ENCODE measurements around the gene PICK1. TPM values are rescaled to one million over a fixed set of nuclear protein-coding genes. Genes with fewer than 3 reads are reported as not detected.

Gene PICK1
- total RNA-seq, 2 experiments from 2014 or later = 18.2 to 19.5 TPM

DNA sequence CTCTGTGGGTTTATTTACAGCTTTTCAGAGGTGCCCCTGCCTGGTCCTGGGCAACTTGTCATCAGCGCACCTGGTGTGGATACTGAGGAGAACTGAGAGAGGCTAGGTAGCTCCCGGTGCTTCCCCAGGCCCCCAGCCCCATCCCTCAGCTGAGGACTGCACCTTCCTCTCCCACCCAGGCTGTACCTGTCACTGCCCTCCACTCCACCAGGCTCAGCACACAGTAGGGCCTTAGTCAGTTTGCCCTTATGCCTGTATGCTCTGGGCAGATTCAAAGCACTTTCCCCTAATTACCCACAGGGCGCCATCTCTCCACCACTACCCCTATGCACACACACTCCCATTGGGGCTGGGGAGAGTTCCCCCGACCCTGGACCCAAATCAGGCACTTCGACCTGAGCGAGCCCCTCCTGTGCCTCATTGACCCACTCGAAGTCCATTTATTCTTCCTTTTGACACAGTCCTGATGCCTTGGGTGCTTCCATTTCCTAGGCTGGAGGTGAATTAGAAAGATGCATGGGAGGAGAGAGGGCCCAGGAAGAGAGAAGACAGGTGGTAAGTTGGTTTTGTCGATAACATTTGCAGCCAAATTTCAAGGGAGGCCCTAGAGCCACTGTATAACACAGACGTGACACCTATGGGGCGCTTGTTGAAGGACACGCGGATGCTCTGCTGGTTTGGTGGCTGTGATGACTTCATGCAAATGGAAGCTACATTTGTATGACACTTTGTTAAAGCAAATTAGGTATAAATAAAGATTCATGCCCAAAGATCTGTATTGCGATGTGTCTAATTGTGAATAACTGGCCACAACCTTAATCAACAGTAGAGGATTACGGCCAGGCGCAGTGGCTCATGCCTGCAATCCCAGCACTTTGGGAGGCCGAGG lies 13.8 kb upstream of the PICK1 start:
- CTCF ChIA-PET = interaction anchor here (1.1 to 1.2 kb wide), 2 partner anchors 9 kb away, joined by 4 read pairs; no protein-coding TSS in a partner anchor
- POLR2A ChIA-PET = no interaction called here

DNA sequence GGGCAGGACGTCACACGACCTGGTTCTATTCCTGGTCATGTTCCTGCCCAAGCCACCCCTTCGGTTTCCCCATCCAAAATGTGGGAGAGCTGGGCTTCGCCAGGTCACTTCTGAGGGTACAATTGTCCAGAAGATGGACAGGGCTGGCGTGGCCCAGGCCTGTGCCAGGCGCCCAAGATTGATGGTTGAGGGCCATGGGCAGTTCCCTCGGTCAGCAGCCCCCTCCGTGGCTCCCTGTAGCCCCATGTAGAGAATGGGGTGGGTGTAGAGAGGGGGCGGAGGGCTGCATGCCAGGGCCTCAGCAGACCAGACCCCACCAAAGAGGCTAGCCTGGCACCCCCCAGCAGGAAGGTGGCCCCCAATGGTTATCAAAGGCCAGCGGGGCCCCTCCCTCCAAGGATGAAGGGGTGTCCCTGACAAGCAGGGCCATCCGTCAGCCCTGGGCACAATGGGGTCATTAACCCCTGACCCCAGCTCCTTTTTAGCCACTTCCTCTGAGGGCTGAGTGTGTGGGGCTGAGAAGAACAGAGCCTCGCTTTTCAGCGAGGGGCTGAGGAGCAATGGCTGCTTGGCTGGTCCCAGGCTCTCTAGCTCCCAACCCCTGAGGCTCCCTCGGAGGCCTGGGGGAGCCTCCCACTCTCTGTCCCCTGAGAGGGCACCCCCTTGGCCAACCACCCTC lies 11.0 kb upstream of the PICK1 start:
- CTCF ChIA-PET = no interaction called here
- POLR2A ChIA-PET = no interaction called here

DNA sequence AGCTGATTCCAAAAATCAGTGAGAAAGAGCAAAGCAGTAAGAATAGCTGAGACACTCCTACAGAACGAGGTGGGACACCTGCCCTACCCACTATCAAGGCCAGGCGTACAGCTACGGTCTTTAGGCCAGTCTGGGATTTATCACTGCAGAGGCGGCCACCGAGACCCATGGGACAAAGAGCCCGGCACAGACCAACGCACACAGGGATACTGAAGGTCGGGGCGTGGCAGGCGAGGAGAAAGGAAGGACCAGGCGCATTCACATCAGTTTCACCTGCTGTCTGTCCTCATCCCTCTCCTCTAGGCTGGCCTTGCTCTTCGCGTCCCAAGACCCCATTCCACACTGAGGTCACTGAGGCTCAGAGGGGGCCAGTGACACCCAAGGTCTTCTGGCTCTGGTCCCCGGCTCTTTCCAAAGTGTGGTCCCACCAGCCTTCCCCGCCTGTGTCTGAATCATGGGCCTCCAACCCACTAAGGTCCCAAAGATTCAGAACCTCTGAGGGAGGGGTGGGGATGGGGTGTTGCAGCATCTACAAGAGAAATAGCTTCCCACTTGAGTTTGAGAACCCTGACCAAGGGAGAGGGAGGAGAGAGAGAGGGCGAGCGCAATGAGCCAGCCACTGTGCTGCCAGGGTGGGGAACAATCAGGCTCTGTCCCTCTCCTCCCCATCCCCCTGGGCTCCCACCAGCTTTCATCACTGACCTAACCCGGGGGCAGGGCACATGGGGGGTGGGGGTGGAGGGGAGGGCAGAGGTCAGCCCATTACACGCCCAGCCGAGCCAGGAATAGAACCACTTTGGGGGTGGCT lies 7.2 kb upstream of the PICK1 start:
- POLR2A ChIA-PET = no interaction called here
- CTCF ChIA-PET = no interaction called here

DNA sequence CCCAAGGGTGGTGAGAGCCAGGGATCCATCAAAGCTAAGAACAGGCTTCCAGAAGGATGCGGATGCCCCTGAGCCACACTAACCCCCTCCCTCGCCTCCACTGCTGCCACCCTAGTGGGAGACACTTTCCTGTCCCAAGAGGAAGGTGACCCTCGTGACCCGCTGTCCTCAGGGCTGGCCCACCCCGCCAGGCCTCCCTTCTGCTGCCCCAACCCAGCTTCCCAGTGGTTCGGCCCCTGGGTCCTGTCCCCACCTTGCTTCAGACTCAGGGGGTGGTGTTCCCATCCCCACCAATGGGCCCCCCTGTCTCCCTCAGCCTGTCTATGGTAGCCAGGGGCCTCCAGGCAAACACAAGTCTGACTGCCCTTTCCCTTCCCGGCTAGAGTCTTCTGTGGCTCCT lies 6.5 kb upstream of the PICK1 start:
- CTCF ChIA-PET = no interaction called here
- POLR2A ChIA-PET = no interaction called here

DNA sequence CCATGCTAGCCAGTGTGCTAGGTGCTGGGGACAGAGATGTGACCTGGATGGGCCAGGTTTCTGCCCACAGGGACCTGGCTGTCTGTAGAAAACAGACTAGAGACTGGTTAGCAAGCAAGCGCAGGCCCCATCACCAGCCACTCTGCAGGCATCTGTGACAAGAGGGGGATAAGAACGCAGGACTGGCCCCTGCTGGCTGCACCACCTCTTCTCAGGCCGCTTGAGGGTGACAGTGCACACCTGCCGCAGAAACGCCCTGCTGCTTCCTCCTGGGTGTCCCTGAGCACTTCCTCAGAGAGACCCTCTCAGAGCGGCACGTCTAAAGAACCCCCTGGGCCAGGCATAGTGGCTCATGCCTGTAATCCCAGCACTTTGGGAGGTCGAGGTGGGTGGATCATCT lies 5.9 kb upstream of the PICK1 start:
- ChIA-PET CTCF (interaction anchor here (0.9 to 1.6 kb wide), 4 partner anchors 14 to 363 kb away, joined by 3 to 4 read pairs (median 4); no protein-coding TSS in a partner anchor), POLR2A (no interaction called here)

DNA sequence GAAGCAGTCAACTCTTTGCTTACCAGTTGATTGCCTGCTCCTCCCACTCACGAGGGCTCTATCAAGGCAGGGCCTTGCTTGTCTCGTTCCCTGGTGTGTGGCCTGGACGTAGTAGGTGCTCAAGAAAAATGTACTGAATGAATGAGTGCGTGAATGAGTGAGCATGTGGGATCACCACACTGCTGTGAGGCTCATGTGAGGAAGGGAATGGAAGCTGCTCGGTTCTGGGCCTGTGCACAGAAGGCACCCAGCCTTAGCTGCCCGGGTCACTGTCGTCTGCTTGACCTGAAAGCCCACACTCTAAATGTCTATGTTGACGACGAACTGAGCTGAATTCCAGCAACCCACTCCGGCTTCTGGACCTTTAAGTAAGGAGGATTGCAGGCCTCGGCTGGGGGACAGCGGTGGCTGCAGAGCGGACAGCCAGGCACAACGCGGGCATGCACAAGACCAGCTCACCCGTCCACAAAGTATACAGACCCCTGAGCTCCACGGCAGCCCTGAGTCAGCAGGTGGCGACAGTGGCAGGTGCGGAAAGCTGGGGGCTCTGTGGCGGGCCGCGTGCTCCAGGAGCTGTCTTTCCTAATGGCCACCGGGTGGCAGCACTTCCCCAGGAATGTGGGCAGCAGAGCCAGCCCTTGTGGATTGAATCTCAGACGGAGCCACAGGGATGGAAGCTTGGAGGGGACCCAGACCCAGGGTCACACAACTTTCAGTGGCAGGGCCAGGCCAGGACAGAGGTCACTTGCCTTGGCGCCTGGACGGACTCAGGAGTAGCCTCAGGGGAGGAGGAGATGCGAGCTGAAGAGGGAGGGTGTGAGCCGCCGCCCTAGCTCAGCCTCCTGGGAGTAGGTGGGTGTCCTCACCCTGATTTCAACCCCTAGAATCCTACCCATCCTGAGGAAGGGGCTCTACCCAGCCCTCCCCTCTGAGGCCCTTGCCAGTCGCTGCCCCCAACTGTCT lies 5.0 kb upstream of the PICK1 start:
- ChIA-PET CTCF (interaction anchor here (0.6 to 1.6 kb wide), 32 partner anchors 8 to 673 kb away, joined by 3 to 10 read pairs (median 4); partner anchors contain the start of genes PLA2G6 and TOMM22), POLR2A (no interaction called here)

DNA sequence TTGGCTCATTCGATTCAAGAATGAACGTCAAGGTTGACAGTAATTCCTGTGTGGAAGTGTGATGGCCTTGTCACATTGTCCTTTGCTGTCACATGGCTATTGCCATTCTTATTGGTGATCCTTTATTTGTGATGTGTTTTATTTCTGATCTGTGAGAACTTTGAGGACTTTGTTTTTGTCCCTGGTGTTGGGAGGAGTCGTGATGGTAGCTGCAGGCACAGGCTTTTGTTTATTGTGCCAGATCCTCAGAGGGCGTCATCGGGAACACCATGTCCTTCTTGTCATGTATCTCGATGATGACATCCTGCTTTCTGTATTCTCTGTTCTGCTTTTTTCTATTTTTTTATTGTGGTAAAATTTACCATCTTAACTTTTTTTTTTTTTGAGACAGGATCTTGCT lies 5.6 kb downstream of the PICK1 start:
- CTCF ChIA-PET = no interaction called here
- POLR2A ChIA-PET = no interaction called here

DNA sequence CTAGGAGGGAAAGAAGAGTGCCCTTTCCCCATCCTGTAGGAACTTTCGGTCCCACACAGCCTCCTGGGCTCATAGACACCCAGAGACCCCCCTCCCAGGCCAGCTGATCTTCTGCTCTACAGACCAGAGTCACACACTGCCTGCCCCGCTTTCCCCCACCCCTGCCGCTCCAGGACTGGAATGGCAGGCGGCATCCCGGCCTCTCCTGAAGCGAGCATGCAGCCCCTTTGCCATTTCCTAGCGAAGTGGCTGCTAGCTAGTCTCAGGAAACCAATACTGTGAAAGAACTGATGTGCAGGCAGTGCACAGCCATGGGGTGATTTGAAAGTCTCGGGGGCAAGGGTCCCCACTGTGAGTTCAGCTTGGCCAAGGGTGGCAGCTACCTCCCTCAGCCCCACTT lies 8.3 kb downstream of the PICK1 start:
- ChIA-PET POLR2A (no interaction called here), CTCF (interaction anchor here (1.6 kb wide), 1 partner anchor 13 kb away, joined by 5 read pairs; no protein-coding TSS in a partner anchor)

DNA sequence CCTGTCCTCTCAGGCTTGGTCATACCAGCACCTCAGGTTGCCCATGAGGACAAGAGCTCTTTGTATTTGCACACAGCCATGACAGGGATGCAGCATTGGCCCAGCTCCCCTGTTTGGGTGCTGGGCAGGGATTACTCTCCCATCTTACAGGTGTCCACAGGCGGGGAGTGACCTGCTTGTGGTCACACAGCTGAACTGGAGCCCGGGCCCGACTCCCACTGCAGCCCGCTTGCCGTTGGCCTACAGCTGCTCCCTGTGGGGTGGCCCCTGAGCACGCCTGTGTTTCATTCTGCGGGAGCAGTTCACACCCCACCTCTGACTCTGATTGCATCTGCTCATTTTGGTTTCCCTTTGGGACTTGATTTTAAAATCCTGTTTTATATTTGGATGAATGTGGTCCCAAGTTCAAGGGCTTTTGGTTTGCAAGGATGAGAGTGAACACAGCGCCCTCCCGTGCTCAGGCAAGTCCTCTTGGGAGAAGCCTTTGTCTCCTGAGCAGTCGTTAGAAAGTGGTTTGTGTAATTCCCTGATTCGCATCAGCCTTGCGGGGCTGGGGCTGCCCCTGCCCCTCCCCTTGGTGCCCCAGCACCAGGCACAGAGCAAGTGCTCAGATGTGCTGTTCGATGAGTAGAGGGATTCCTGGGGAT lies 9.3 kb downstream of the PICK1 start:
- ChIA-PET CTCF (interaction anchor here (1.6 kb wide), 1 partner anchor 14 kb away, joined by 5 read pairs; no protein-coding TSS in a partner anchor), POLR2A (no interaction called here)

DNA sequence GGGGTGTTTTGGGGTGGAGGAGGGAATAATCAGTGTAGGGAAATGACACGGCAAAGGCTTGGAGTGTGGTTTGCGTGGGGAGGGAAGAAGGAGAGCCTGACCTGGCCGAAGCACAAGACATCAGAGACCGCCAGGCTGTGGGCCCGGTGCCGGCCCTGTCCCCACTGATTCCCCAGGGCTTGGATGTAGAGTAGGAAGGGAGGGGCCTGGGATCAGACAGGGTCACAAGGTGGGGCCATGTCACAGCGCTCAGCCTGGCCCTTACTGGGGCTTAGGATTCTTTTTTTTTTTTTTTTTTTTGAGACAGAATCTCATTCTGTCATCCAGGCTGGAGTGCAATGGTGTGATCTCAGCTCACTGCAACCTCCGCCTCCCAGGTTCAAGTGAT lies 9.8 kb downstream of the PICK1 start:
- ChIA-PET CTCF (no interaction called here), POLR2A (no interaction called here)

DNA sequence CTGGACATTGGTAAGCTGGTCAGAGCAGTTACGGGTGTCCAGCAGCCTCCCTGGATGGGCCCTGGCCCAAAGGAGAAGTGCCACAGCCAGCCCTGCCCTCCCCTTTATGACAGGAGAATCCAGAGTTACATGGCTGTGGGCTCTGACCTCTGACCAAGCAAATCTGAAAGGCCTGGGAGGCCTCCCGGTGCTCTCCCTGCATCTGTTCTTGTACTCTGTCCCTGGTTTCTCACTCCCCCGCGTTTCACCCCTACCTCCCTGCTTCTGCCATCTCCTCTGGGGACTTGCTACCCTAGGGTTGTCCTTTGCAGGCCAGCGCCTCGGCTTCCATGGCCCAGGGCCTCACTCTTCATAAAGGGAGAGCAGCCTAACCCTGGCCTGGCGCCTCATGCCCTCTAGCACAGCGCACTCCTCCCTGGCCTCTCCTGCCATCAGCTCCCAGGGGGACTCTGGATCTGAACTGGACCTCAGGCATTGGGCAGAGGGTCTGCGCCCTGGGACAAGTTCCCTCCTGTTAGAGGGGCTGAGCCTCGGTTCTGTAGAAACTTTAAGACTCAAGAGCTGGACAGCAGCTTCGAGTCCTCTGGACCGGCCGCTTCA lies 10.7 kb downstream of the PICK1 start:
- ChIA-PET CTCF (interaction anchor here (1.2 kb wide), 1 partner anchor 16 kb away, joined by 5 read pairs; no protein-coding TSS in a partner anchor), POLR2A (no interaction called here)

DNA sequence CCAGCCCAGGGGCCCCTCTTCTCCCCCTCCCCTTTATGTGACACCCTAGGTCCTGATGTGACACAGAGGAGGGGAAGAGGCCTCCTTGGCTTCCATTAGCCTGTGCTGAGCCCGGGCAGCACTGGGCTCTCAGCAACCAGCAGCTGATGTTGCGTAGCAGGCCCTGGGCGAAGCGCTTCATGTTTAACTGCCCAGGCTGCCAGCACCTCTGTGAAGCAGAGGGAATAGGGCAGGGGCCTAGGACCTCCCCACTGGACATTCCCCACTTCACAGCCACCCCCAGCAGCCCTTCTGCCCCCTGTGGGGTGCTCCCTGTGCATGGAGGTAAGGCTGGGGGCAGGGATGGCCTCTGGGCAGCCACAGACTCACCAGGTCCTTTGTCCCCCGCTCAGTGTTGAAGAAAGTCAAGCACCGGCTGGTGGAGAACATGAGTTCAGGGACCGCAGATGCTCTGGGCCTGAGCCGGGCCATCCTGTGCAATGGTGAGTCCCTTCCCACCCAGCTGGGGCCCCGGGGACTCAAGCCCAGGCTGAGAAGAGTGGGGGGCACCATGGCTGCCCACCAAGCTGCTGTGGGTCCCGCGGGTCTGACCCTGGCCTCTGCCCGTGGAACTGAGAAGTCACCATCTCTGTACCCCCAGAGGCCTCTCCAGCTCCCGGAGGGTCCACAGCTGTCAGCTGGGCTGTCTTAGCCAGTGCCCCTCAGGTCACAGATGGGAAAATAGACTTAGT lies 11.6 kb downstream of the PICK1 start:
- POLR2A ChIA-PET = no interaction called here

DNA sequence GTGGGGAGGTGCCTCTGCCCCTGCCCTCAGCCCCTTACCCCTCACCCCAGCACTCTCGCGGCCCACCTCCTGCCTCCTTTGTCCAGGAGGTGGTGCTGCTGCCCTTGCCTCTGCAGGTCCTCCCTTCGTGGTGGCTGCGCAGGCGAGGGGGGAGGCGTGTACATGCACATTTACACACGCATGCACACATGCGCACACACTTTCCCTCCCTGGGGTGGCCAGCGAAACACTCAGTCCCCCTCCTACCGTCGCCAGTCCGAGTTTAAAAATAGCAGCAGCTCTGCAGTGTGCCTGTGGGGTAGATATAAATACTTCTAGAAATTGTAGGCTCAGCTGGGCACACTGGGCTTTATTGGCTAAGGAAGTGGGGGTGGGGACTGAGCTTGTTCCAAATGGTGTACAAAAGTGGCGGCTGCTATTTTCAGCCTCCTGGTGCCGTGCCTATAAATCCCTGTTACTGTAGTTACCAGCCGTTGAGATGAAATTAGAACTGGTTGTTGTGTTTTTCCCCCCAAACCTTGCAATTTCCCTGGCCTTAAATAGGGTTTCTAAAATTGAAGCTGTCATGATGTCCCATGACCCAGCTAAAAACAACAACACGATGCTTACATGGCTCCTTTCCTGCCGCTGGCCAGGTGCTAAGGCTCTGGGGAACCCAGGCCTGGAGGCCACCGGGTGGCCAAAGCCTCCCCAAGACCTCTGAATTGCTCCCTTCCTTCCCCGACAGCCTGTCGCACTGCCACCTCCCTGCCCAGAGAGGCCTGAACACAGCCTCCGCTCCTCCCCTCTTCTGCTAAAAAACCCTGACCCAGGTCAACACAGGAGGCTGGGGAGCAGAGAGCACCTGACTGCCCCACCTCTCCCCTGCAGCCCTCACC lies 12.4 kb downstream of the PICK1 start:
- ChIA-PET POLR2A (no interaction called here), CTCF (interaction anchor here (1.3 kb wide), 1 partner anchor 17 kb away, joined by 6 read pairs; no protein-coding TSS in a partner anchor)

More for the DNA sequence above, 11.6 kb downstream of the PICK1 start:
- CTCF ChIA-PET = interaction anchor here (1.2 to 1.3 kb wide), 2 partner anchors 17 kb away, joined by 5 to 6 read pairs; no protein-coding TSS in a partner anchor

DNA sequence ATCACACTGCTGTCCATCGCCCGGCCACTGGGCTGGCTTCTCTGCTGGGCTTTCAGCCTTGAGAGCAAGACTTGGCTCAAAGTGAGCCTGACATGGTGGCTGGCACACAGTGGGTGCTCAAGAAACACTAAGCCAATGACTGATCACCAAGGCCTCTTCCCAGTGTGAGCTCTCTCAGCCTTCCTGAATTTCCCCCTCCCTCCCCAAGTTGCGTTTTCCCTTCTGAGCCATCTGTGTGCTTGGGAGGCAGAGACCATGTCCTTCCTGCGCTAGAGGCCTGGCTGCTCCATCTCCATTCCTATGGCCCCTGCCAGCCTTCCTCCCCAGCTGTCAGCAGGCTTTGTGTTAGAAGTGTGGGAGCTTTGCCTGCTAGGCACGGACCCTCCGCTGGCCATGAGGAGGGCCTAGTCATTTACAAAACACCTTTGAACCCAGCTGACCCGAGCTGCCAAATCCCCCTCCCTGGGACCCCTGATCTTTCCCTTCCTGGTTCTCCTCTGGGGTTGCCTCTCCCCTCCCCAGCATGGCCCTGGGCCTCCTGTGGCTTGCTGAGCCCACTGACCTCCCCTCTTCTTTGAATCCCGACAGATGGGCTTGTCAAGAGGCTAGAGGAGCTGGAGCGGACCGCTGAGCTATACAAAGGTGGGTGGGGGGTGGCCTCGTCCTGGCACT lies 13.2 kb downstream of the PICK1 start:
- CTCF ChIA-PET = interaction anchor here (1.3 to 2.0 kb wide), 3 partner anchors 18 to 44 kb away, joined by 6 read pairs; no protein-coding TSS in a partner anchor
- POLR2A ChIA-PET = no interaction called here

DNA sequence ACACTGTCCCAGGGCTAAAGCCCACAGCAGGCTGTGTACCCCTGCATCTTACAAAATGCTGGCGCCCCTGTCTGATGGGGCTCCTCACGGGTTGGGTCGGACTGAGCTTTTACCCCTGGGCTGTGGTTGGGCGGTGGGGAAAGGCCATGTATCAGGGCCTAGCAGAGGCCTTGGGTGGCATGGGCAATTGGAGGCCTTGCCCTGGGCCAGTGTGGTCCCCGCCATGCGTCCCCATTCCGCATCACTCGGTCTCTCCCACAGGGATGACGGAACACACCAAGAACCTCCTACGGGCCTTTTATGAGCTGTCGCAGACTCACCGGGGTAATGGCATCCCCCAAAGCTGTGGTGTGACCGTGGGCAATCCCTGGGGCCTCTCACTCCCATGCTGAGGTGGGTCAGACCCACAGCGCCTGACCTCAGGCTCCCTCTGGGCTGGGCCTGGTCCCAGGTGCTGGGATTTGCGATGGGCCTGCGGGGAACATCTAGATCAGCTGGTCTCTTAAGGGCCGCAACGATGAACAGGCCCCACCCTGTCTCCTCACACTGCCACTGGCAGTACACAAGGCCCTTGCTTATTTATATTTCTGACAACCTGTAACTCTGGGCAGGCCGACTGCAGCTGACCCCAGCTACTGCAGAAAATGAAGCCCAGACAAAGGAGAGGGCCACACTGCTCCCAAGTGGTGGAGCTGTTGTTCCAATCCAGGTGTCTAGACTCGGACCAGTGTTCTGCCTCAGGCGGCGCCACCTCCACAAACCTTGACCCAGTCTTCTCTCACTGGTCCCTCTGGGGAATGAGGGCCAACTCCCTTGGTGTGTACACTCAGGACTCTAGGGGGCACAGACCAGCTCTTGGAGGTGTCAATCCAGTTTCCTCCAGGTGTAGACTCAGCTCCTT lies 14.5 kb downstream of the PICK1 start:
- CTCF ChIA-PET = interaction anchor here (1.5 to 2.0 kb wide), 2 partner anchors 19 to 43 kb away, joined by 6 read pairs; no protein-coding TSS in a partner anchor
- POLR2A ChIA-PET = no interaction called here
